Measurements from ENCODE around the gene PLAC1.
A peak's percentile ranks its signal among the peaks of the same experiment; 100 is the strongest.

Gene PLAC1

DNA sequence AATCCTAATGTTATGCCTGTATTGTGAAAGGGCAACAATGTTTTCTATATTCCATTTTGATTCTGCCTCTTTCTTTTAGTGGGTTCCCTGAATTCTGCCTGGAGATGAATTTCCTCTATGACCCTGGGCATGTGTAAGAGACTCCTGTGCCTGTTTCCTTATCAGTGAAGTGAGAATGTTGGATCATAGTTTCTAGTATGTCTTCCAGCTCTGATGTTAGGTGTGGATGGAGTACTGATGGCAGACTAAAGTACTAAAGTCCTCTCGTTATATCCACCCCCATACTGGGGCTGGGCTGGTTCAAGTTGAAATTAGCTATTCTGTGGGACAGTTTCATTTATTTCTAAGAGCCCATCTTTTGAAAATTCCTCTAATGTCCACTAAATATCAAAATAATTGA is 29.6 kb downstream of the PLAC1 start:
- DNase-seq, result no peak

DNA sequence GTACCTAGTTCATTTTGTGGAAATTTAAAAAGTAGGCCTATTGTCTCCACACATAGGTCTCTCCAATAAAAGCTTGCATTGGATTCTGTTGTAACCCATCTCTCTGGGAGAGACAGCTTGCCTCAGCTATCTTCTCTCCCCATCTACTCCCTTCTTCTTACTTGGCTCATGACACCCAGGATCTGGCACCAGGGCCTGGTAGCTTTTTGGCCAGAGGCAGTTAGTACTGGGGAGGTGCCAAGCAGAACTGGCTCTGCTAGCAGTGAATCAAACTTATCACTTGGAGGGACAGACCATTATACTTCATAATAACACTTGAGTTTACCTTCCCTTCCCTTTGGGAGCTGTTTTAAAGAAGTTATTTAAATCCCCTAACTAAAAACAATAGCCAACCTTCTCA is 31.8 kb downstream of the PLAC1 start:
- DNase-seq, result no peak

DNA sequence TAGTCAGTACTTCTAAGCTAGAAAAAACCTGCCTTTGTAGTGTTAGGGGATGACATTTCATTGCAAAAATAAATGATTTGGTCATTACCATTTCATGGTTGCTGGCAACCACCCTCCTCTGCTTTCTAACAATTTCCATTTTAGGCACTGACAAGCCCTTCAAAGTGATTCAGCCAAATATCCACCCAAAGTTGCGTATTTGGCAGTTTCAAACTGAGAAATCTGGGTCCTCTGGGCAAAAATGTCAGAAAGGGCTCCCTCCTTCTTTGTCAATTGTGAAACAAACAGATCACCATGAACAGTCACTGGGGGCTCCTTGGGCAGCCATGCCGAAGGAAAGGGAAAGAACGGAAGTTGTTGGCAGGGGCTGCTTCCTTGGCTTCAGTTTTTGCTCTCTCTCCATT is 33.0 kb downstream of the PLAC1 start:
- DNase-seq, result no peak

DNA sequence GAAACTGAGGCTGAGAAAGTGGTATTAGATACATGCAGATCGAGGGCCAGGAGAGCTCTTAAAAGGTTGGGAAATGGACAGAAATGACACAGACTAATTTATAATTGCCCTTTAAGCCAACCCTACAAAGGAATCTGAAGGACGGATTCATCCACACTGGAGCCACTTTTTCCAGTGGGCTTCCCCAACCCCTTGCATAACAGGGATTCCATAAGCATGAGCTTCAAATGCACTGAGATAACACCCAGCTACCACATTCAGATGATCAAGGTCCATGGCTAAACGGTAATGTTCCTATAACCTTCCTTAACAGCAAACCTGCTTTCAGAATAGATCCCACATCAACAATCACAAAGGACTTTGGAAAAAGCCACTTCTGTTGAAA is 34.2 kb downstream of the PLAC1 start:
- no peak for DNase-seq

DNA sequence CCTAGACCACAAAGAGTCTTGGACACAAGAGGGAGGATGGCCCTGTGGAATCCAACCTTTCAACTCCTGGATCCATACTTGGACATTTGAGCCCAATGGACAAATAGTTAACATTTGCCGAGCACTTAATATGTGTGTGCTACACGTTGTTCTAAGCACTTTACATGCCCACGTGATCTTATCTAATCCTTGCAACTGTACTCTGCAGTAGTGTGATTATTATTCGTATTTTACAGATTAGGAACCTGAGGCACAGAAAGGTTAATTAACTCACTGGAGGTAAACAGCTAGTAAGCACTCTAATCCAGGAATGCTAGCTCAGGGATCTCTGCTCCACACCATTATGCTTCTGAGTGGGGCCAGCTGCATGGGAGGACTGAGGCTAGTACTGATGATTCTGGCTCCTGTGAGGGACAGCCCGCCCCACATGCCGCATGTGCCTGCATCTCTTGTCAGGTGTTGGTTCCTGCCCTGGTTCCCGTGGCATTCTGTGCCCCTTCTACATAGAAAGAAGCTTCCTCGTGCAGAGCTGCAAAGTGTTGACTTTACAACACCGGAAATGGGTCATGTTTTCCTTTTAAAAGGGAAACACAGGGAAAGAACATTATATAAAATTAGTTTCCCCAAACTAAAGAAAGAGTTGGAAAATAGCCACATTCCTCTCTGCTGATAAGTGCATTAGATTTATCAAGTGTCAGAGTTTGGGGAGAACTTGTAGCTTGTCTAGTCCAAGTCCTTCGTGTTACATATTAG is 34.8 kb downstream of the PLAC1 start:
- DNase-seq, result no peak

DNA sequence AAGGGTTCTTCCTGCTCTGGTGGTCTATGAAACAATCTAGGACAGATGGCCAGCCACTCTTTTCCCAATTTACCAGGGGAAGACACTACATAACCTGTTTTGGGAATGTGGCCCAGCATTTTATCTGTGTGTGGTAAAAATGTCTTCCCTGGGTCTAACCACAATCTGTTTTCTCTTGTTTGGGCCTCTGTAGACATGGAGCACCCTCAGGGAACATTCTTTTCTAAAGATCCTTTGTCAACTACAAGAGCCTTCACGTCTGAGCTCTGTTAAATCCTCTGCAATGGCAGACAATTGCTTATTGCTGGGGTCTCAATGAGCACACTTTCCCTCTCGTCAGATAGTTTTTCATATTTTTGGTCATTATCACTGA is 35.5 kb downstream of the PLAC1 start:
- DNase-seq, result no peak

DNA sequence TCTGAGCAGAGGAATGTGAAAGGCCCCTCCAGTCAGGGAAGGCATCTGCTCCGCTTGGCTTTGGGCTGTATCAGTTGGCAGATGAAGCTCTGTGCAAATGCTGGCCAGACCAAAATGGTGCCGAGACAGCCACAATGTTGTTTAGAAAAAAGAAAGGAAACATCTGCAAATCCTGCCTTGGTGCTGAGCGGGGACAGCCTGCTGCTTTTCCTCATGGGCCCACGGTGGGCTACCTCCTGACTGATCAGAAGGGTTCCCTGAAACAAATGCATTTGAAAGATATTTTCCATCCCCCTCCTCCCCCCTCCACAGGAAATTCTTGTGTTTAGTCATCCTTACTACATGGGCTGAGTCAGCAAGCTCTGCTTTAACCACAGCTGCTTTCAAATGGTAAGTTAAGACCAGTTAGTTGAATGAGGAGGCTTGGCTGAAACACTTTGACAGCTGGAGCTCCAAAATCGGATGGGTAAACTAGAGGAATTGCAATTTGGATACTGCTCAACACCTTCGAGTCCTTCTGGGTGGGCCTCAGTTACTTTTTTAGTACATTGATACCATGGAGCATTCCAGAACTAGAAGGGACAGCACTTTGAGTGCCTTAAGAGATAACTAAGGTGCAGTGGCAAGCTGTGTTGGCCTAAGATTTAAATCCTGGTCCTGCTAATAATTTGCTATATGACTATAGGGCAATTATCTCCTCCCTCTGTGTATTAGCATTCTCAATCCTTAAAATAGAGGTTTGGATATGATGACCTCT is 36.0 kb downstream of the PLAC1 start:
- no peak for DNase-seq

DNA sequence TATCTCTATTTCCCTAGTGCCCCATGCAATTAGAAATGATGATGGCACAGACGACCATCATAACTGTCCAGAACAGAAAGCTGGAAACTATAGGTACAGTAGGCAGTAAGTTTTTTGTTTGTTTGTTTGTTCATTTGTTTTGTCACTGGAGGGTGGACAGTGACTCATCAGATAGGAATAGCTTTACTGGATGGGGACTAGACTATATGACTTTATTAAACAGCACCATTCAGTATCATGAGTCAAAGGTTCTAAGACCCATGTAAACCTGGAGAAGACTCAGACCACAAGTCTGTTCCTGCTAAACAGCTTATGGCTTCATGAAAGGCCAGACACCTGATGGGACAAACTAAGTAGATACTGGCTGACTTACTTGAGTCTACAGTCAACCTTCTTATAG is 38.4 kb downstream of the PLAC1 start:
- no peak for DNase-seq

DNA sequence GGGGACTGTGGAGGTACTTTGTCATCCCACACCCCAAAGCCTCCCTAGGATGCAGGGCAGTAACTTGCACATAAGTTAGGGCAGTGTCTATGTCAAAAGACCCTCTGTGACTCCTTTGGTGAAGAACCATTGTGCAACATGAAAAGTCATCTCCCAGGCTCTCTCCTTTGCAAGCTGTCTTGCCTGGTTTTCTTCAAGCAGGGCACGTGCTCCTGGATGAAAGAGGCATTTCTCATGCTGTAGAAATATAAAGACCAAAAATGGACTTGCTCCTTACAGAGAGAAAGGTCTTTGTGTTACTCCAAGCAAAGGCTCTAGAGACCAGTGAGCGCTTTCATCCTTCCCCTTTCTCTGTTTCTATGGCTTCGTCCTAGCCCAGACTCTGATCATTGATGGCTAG is 44.9 kb downstream of the PLAC1 start:
- DNase-seq, result no peak

DNA sequence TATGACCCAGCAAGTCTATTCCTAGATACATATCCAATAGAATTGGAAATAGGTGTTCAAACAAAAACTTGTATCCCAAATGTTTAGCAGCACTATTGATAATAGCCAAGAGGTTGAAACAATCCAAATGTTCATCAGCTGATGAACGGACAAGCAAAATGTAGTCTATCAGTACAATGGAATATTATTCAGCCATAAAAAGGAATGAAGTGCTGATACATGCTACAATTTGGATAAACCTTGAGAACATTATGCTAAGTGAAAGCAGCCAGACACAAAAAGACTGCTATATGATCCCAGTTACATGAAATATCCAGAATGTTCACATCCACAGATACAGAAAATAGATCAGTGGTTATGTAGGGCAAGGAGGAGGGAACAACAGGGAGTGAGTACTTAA is 50.1 kb downstream of the PLAC1 start:
- DNase-seq, result no peak

DNA sequence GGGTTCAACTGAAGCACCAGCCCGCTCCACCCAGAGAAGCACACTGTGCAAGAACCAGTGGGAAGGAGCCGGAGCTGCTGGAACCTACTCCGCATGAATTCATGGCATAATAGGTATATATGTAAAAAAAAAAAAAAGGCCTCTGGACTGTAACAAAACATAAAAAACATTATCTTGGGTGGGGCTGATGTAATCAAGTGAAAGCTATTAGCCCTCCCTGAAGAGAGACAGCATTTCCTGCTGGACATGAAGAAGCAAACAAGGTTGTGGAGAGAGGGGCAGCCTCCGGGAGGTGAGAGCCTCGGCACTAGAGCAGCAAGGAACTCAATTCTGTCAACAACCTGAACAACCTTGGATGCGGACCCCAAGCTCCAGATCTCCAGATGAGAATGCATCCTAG is 50.7 kb downstream of the PLAC1 start:
- no peak for DNase-seq

DNA sequence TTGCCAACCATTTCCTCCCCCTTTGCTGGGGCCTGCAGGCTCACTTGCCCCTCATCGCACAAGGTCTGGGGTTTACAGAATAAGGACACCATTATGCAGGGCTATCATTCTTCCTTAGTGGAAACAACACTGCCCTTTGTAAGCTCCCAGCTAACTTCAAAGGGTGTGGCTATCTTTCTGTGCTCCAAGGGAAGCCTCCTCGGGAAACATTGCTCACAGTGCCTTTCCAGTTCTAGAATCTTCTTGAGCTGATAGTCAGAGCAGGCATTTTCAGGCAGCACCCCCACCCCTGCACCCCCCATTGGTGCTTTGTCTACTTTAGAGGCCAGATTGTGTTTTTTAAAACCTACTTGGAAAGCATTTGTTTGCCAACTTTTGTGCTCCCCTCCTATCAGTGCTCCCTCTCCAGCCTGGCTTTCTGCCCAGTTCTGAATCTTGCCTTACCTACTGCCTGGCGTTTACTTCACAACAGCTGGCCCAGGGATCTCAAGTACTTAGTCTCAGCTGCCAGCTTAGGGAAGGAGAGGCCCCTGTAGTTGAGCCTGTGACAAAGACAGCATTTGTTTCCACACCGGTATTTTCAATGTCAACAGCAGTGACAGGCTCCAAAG is 53.5 kb downstream of the PLAC1 start:
- DNase-seq, result no peak

DNA sequence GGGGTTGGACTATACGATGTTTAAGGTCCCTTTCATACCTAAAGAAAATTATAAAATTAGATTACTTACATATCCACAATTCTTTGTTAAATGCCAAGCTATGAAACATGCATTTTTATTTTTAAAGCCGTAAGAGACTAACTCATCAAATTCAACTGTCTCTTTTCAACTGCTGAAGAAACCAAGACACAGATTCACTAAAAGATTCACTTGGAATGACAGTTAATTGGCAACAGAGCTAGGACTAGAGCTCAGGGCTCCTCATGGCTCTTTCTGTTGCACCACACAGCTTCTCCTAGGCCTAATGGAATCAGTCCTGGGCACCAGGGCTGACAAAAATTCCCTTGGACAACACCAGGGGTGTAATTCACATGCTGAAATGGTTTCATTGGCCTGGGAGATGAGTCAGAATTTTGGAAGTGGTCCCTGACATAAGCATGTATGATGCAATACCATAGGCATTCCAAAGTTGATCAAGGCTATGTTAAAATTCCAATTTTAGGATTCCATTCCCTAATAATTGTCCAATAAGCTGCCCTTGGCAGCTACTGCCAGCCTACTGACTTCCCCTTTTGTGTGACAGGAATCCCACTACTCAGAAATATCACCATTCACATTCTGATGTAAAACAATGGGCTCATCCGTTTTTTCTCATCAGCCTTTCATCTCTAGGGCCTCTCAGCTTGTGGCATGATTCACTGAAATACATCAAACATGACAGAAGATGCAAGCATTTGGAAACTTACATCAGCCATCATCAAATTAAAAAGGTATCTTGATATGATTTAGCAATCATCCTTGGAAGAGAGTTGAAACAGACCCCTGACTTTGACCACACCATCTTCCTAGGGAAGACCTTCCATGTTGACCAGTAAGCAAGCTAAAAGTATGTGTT is 54.2 kb downstream of the PLAC1 start:
- no peak for DNase-seq

DNA sequence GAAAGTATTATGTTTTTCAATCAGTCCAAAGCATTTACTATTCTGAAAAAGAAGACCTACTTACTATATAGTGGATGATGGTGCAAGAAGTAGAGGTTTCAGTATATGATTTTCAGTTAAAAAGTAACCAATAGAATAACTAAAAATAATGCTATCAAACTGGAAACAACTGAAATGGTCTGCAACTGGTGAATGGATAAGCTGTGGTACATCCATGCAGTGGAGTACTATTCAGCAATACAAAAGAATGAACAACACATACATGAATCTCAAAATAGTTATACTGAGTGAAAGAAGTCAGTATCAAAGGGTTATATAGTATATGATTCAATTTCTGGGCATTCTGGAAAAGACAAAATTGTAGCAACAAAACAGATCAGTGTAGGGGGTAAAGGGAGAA is 55.9 kb downstream of the PLAC1 start:
- no peak for DNase-seq

DNA sequence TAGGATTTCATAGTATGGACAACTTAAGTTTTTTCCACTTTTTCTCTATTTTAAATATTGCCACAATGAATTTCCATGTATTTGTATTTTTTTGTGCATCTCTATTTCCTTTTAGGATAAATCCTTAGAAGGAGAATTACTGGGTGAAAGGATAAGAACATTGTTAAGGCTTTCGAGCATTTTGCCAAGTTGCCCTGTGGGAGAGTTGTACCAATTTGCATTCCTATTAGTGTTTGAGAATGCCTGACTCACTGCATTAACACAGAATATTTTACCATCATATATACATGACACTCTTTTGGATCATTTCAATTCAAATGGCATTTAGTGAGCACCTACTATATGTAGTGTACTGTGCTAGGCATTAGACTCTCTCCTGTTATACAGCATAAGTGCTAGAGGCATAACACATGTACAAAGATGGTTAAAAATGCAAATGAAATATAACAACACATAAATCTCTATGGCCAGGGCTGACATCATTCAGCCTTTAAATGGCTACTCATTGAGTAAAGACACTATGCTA is 57.0 kb downstream of the PLAC1 start:
- no peak for DNase-seq

DNA sequence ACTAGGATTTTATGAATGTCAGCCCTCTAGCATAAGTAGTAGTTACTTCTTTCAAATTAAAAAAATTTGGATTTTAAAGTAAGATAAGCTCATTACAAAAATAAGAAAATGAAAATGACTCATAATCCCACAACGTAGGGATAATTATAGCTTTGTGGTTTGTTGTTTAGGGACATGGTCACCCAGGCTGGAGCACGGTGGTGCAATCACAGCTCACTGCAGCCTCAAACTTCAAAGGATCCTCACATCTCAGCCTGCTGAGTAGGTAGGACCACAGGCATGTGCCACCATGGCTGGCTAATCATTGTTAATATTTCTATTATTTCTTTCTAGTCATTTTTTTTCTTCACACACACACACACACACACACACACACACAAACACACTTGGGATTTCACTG is 57.6 kb downstream of the PLAC1 start:
- DNase-seq, result no peak

DNA sequence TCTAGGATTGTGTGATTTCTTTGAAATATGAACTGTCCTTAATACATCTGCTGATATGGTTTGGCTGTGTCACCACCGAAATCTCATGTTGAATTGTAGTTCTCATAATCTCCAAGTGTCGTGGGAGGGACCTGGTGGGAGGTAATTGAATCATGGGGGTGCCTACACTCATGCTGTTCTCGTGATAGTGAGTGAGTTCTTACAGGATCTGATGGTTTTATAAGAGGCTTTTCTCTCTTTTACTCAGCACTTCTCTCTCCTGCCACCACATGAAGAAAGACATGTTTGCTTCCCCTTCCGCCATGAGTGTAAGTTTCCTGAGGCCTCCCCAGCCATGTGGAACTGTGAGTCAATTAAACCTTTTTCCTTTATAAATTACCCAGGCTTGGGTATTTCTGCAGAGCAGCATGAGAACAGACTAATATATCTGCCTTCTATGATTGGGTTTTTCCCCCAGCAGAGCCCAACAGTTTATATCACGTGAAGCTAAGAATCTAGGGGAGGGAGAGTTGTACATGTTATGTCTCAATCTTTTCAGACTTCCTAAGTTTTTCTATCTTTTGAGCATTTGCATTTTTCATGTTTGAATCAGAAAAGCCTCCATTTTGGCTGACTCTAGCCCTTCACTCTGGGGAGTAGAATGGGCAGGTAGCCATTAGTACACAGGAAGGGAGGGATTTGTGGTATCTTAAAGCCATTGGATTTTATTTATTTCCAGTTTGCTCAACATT is 58.9 kb downstream of the PLAC1 start:
- DNase-seq, result peak; percentile 62

DNA sequence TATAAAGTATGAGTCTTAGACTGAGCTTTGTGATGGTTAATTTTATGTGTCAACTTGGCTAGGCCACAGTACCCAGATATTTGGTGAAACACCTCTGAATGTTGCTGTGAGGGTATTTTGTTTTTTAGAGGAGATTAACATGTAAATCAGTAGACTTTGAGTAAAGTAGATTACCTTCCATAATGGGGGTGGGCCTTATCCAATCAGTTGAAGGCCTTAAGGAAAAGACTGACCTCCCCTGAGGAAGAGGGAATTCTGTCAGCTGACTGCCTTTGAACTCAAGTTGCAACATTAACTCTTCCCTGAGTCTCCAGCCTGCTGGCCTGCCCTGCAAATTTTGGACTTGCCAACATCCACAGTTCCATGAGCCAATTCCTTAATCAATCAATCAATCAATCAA is 66.0 kb downstream of the PLAC1 start:
- no peak for DNase-seq

DNA sequence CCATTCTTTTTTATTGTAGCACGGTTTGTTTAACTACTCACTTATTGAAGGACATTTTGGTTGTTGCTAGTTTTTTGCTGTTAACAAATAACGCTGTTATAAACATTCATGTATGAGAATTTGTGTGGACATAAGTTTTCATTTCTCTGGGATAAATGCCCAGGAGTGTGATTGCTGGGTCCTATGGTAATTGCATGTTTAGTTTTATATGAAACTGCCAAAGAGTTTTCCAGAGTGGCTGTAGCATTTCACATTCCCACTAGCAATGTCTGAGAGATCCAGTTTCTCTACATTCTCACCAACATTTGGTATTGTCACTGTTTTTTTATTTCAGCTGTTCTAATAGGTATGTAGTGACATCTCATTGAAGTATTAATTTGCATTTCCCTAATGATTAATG is 66.8 kb downstream of the PLAC1 start:
- no peak for DNase-seq

DNA sequence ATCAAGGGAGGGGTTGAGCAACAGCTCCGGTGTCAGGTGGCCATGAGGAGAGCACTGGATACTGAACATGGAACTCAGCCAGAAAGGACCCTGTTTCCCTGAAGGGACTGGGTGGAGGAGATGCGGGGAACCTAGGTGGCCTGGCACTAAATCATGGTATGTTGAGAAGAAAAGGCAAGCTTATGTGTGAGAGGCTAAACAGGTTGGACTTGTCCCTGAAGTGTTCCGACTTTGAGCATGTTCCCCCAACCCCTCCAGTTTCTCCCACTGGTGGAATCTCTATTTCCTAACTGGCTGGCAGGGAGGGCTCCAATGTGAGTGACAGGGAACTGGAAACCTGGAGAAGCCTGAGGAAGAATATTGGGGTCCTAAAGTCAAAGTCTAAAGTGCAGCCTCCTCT is 69.5 kb downstream of the PLAC1 start:
- DNase-seq, result no peak

DNA sequence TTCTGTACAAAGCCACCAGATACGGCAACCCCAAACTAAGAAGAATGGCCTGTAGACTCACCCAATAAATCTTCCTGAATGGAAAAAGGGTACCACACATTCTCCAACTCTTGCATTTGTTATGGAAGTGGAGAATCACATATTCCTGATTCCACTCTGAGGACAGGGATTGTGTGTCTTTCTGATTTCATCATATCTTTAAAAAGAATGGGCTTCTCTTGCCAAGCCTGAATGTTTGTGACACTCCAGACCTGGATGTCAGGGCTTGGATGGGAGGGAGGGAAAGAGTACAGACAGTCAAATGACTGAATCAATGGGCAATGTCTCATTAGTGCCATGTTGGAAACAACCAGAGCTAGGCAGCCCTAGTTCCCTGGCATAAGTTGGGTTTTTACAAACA is 77.4 kb downstream of the PLAC1 start:
- DNase-seq, result no peak

DNA sequence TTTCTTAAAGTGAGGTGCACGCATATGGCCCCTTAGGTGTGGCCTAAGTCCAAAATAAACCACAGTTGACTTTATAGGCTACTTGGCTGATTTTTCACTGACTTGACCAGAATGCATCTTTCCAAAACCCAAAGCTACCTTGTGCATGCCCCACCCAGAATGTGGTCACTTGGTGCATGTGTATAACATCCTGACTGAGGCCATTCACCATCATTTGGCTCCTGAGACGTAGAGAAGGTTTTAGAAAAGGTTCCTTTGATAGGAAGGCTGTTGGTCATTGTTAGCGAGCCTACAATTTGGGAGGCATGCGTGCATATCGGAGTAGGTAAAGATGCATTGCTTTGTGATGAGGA is 84.6 kb downstream of the PLAC1 start:
- no peak for DNase-seq
